Naive thymus-derived CD4-positive, alpha-beta T cell (primary cell): Measurements from ENCODE around the gene RALGPS1. TPM values are rescaled to one million over a fixed set of nuclear protein-coding genes. Genes with fewer than 3 reads are reported as not detected.

Source experiments
- ATAC-seq: fragments of 150-1000 bp; cut with Tn5 transposase; 2 replicates; pipeline ENCODE4 v1.10.0; 2021; ENCODE audit warnings: mild to moderate bottlenecking, moderate library complexity
- CTCF ChIA-PET: fragments of 350-600 bp; sonication (Branson Sonifier 250); formaldehyde crosslinking; loops from one replicate; lab custom pipeline; 2021; ENCODE audit warnings: antibody characterized with exemption; lab: Charles Lee
- POLR2A ChIA-PET: fragments of 350-600 bp; sonication (Branson Sonifier 250); formaldehyde crosslinking; loops from one replicate; lab custom pipeline; 2021; ENCODE audit warnings: antibody characterized with exemption, inconsistent platforms; lab: Charles Lee
- DNase-seq, 9 donors: peaks; one replicate each; pipeline versions ENCODE4 v3.0.0 to v3.0.0-alpha.2; 2020 to 2022; ENCODE audit warnings: mixed read lengths in 1 of 9
- H3K27ac ChIP-seq: one replicate; pipeline ENCODE4 v1.7.0; 2013; ENCODE audit warnings: mild to moderate bottlenecking, low read depth, low read length, moderate library complexity
- H3K27me3 ChIP-seq, 2 donors: one replicate each; pipeline ENCODE4 v1.7.0; 2013; ENCODE audit warnings: low read length in 2 of 2, mild to moderate bottlenecking in 2 of 2, moderate library complexity in 2 of 2; ENCODE audit not compliant: control insufficient read depth in 2 of 2, insufficient read depth in 2 of 2
- H3K36me3 ChIP-seq, 3 experiments: 1 replicate in 2 of 3; 2 replicates in 1 of 3; pipeline ENCODE4 v1.7.0; 2013; ENCODE audit warnings: low read length in 3 of 3, mild to moderate bottlenecking in 3 of 3, moderate library complexity in 1 of 3; ENCODE audit not compliant: insufficient read depth in 3 of 3, control insufficient read depth in 2 of 3
- H3K4me1 ChIP-seq, 2 donors: one replicate each; pipeline ENCODE4 v1.7.0; 2013; ENCODE audit warnings: low read length in 2 of 2, mild to moderate bottlenecking in 2 of 2, moderate library complexity in 1 of 2; ENCODE audit not compliant: control insufficient read depth in 2 of 2, insufficient read depth in 2 of 2
- H3K4me3 ChIP-seq: 2 replicates; pipeline ENCODE4 v1.7.0; 2013; ENCODE audit warnings: mild to moderate bottlenecking, low read length
- H3K9me3 ChIP-seq, 3 experiments: 1 replicate in 2 of 3; 2 replicates in 1 of 3; pipeline ENCODE4 v1.7.0; 2013; ENCODE audit warnings: low read length in 3 of 3; ENCODE audit not compliant: control insufficient read depth in 2 of 3
- H3K27ac Mint-ChIP-seq, 9 donors: one replicate each; pipeline ENCODE4 v1.8.0; 2020 to 2022; ENCODE audit warnings: mixed read lengths in 9 of 9, mild to moderate bottlenecking in 8 of 9, moderate library complexity in 5 of 9, inconsistent platforms in 2 of 9
- H3K27me3 Mint-ChIP-seq, 5 donors: one replicate each; pipeline ENCODE4 v1.8.0; 2021 to 2022; ENCODE audit warnings: mixed read lengths in 5 of 5, mild to moderate bottlenecking in 1 of 5
- H3K36me3 Mint-ChIP-seq, 5 donors: one replicate each; pipeline ENCODE4 v1.8.0; 2020 to 2022; ENCODE audit warnings: mixed read lengths in 5 of 5, mild to moderate bottlenecking in 3 of 5, inconsistent platforms in 1 of 5
- H3K4me1 Mint-ChIP-seq, 7 donors: one replicate each; pipeline ENCODE4 v1.8.0; 2020 to 2022; ENCODE audit warnings: mixed read lengths in 7 of 7, mild to moderate bottlenecking in 3 of 7, inconsistent platforms in 1 of 7
- H3K4me3 Mint-ChIP-seq, 10 donors: one replicate each; pipeline ENCODE4 v1.8.0; 2020 to 2022; ENCODE audit warnings: mild to moderate bottlenecking in 10 of 10, mixed read lengths in 10 of 10, moderate library complexity in 6 of 10, inconsistent platforms in 2 of 10
- H3K9me3 Mint-ChIP-seq, 11 donors: one replicate each; pipeline ENCODE4 v1.8.0; 2020 to 2022; ENCODE audit warnings: mixed read lengths in 11 of 11, mild to moderate bottlenecking in 4 of 11, inconsistent platforms in 1 of 11, moderate library complexity in 1 of 11
- intact Hi-C, 2 donors: fragments of 100-400 bp; cut with micrococcal nuclease; formaldehyde crosslinking; loops; one replicate each; pipeline ENCODE4 v1.15.1; 2023
- polyA plus RNA-seq, 2 donors: library from polyadenylated mRNA; unstranded; fragments of 300-500 nt; fragmentation: Illumina TruSeq; gene quantifications; one replicate each; pipeline ENCODE4 v1.2.3, GENCODE V29; 2021
- total RNA-seq, 6 experiments: library from RNA in 5 of 6; stranded (reverse) in 5 of 6; gene quantifications; 1 replicate in 5 of 6; 2 replicates in 1 of 6; pipeline ENCODE4 v1.2.3 and lab custom pipeline; 2021 to 2026

The RALGPS1 gene
- total and polyA plus RNA-seq, 7 experiments from 2014 or later, result 1.0 to 8.3 (median 4.1) TPM

- Mint-ChIP-seq H3K27me3 (peaks cover 67 to 80% (median 71%) of the 10 kb centered on the region in 5 donors), H3K4me3 (no peak overlapping the region), H3K4me1 (peaks cover 23 to 45% (median 40%) of the 10 kb centered on the region in 7 donors), H3K36me3 (peaks cover 7 to 47% (median 11%) of the 10 kb centered on the region in 5 donors), H3K9me3 (peaks cover 0 to 23% (median 12%) of the 10 kb centered on the region in 11 donors), H3K27ac (no peak overlapping the region)
- DNase-seq (no peak), ATAC-seq (no peak)
- Histone ChIP-seq H3K36me3 (no peaks in the 10 kb centered on the region), H3K4me1 (peaks cover 25 to 29% of the 10 kb centered on the region in 2 donors), H3K4me3 (no peak overlapping the region), H3K27ac (no peak overlapping the region), H3K27me3 (peaks cover 0 to 21% of the 10 kb centered on the region in 2 donors), H3K9me3 (peaks cover 0 to 7% (median 0%) of the 10 kb centered on the region in 3 experiments)
- ChIA-PET CTCF (no interaction called here), POLR2A (no interaction called here)
- intact Hi-C loops, result no loop called here
These were observed 76.6 kb downstream of the RALGPS1 start for GRCh38 chr9:126991183-126991582.

- DNase-seq (no peak), ATAC-seq (no peak)
- H3K27ac Mint-ChIP-seq, result no peak overlapping the region
- ChIA-PET POLR2A (no interaction called here), CTCF (no interaction called here)
- peak overlapping the region in 1 of 10 donors; percentile 14 for H3K4me3 Mint-ChIP-seq
- Histone ChIP-seq H3K36me3 (no peaks in the 10 kb centered on the region), H3K4me1 (peaks cover 13 to 16% of the 10 kb centered on the region in 2 donors), H3K27ac (no peak overlapping the region), H3K27me3 (peaks cover 0 to 21% of the 10 kb centered on the region in 2 donors), H3K9me3 (peaks cover 0 to 7% (median 0%) of the 10 kb centered on the region in 3 experiments), H3K4me3 (no peak overlapping the region)
- H3K9me3 Mint-ChIP-seq, result peaks cover 0 to 24% (median 12%) of the 10 kb centered on the region in 11 donors
- peaks cover 7 to 42% (median 11%) of the 10 kb centered on the region in 5 donors for H3K36me3 Mint-ChIP-seq
- intact Hi-C loops, result no loop called here
- H3K27me3 Mint-ChIP-seq, result peaks cover 69 to 78% (median 76%) of the 10 kb centered on the region in 5 donors
- peaks cover 11 to 32% (median 28%) of the 10 kb centered on the region in 7 donors for H3K4me1 Mint-ChIP-seq
These were observed 77.8 kb downstream of the RALGPS1 start for GRCh38 chr9:126992427-126992826.

- ChIA-PET CTCF (interaction anchor here (1.7 kb wide), 1 partner anchor 14 kb away, joined by 7 read pairs; no protein-coding TSS in a partner anchor), POLR2A (interaction anchor here (1.5 kb wide), 1 partner anchor 13 kb away, joined by 3 read pairs; no protein-coding TSS in a partner anchor)
- Histone ChIP-seq H3K4me1 (peaks cover under 1 to 5% of the 10 kb centered on the region in 2 donors), H3K4me3 (no peak overlapping the region), H3K9me3 (no peaks in the 10 kb centered on the region), H3K27me3 (no peaks in the 10 kb centered on the region), H3K36me3 (no peaks in the 10 kb centered on the region), H3K27ac (no peak overlapping the region)
- Mint-ChIP-seq H3K27ac (no peak overlapping the region), H3K36me3 (peaks cover 0 to 9% (median 0%) of the 10 kb centered on the region in 5 donors), H3K4me1 (peaks cover under 1 to 11% (median 2%) of the 10 kb centered on the region in 7 donors), H3K27me3 (peaks cover 10 to 52% (median 19%) of the 10 kb centered on the region in 5 donors), H3K4me3 (no peak overlapping the region), H3K9me3 (peaks cover 0 to 9% (median 3%) of the 10 kb centered on the region in 11 donors)
- DNase-seq, result no peak
- ATAC-seq, result no peak
- intact Hi-C loops, result no loop called here
These were observed 84.9 kb downstream of the RALGPS1 start for GRCh38 chr9:126999315-127000068.

- POLR2A ChIA-PET, result interaction anchor here (1.6 kb wide), 1 partner anchor 19 kb away, joined by 9 read pairs; no protein-coding TSS in a partner anchor
- ATAC-seq (peak; percentile 97), DNase-seq (peak in 8 of 9 donors; percentile 46 to 82 (median 74))
- Mint-ChIP-seq H3K9me3 (no peaks in the 10 kb centered on the region), H3K4me3 (peak overlapping the region in 7 of 10 donors; percentile 13 to 56 (median 47)), H3K27me3 (peaks cover 14 to 29% (median 20%) of the 10 kb centered on the region in 5 donors), H3K27ac (peak overlapping the region in 8 of 9 donors; percentile 1 to 83 (median 64)), H3K4me1 (peaks cover 15 to 36% (median 19%) of the 10 kb centered on the region in 7 donors), H3K36me3 (peaks cover 0 to 10% (median 1%) of the 10 kb centered on the region in 5 donors)
- no peaks in the 10 kb centered on the region for H3K36me3 ChIP-seq
- peaks cover 0 to 4% of the 10 kb centered on the region in 2 donors for H3K27me3 ChIP-seq
- no peak overlapping the region for H3K4me3 ChIP-seq
- CTCF ChIA-PET, result interaction anchor here (1.1 kb wide), 1 partner anchor 11 kb away, joined by 3 read pairs; no protein-coding TSS in a partner anchor
- intact Hi-C loops, result loop anchor here (1.0 kb wide), 2 partner anchors 19 to 44 kb away; no protein-coding TSS in a partner anchor
- H3K4me1 ChIP-seq, result peaks cover 18 to 23% of the 10 kb centered on the region in 2 donors
- no peaks in the 10 kb centered on the region for H3K9me3 ChIP-seq
- H3K27ac ChIP-seq, result no peak overlapping the region
These were observed 90.6 kb downstream of the RALGPS1 start for GRCh38 chr9:127004946-127005769.

- ChIA-PET CTCF (interaction anchor here (1.1 kb wide), 1 partner anchor 11 kb away, joined by 3 read pairs; no protein-coding TSS in a partner anchor), POLR2A (interaction anchor here (1.6 kb wide), 1 partner anchor 20 kb away, joined by 9 read pairs; no protein-coding TSS in a partner anchor)
- Mint-ChIP-seq H3K27me3 (peaks cover 17 to 36% (median 25%) of the 10 kb centered on the region in 5 donors), H3K9me3 (no peaks in the 10 kb centered on the region), H3K36me3 (peaks cover 0 to 10% (median 3%) of the 10 kb centered on the region in 5 donors), H3K4me3 (peak overlapping the region in 7 of 10 donors; percentile 5 to 56 (median 37)), H3K27ac (peak overlapping the region in 7 of 9 donors; percentile 1 to 83 (median 65)), H3K4me1 (peaks cover 15 to 35% (median 19%) of the 10 kb centered on the region in 7 donors)
- Histone ChIP-seq H3K36me3 (no peaks in the 10 kb centered on the region), H3K4me1 (peaks cover 18 to 23% of the 10 kb centered on the region in 2 donors), H3K27me3 (peaks cover 0 to 4% of the 10 kb centered on the region in 2 donors), H3K4me3 (no peak overlapping the region), H3K27ac (no peak overlapping the region), H3K9me3 (no peaks in the 10 kb centered on the region)
- DNase-seq (no peak), ATAC-seq (no peak)
- intact Hi-C loops, result loop anchor here (1.0 kb wide), 2 partner anchors 20 to 43 kb away; no protein-coding TSS in a partner anchor
These were observed 91.3 kb downstream of the RALGPS1 start for GRCh38 chr9:127005770-127006314.
